GM21786 (cell line): ENCODE results near the gene IVD.

Experiments used
- ATAC-seq: cut with Tn5 transposase; IDR thresholded peaks from one replicate; pipeline ENCODE4 v1.9.1; 2021; ENCODE audit not compliant: unreplicated experiment

Gene IVD

GRCh38 chr15:40372981-40373380 lies 32.6 kb upstream of the IVD start:
- ATAC-seq, result no peak

- ATAC-seq, result no peak
Observed at GRCh38 chr15:40377606-40378005, 28.0 kb upstream of the IVD start.

- no peak for ATAC-seq
Observed at GRCh38 chr15:40379374-40379773, 26.2 kb upstream of the IVD start.

GRCh38 chr15:40379853-40380252 lies 25.7 kb upstream of the IVD start:
- ATAC-seq, result no peak

GRCh38 chr15:40380636-40381035 lies 25.0 kb upstream of the IVD start:
- ATAC-seq, result no peak

- ATAC-seq, result no peak
Observed at GRCh38 chr15:40381818-40382529, 23.6 kb upstream of the IVD start.

- peak; percentile 96 for ATAC-seq
Observed at GRCh38 chr15:40382580-40383456, 22.8 kb upstream of the IVD start, which contains the start of gene KNSTRN. TSS of gene KNSTRN (plus strand) at chr15:40382721. CDS start at chr15:40382836, 115 bp downstream.

GRCh38 chr15:40386480-40386879 lies 19.1 kb upstream of the IVD start:
- no peak for ATAC-seq

- no peak for ATAC-seq
Observed at GRCh38 chr15:40388941-40389823, 16.4 kb upstream of the IVD start.

- no peak for ATAC-seq
Observed at GRCh38 chr15:40389824-40390595, 15.6 kb upstream of the IVD start.

GRCh38 chr15:40392986-40393948 lies 12.3 kb upstream of the IVD start:
- no peak for ATAC-seq

- ATAC-seq, result no peak
Observed at GRCh38 chr15:40397688-40398412, 7.7 kb upstream of the IVD start.

- peak; percentile 78 for ATAC-seq
Observed at GRCh38 chr15:40398413-40398873, 7.2 kb upstream of the IVD start.

GRCh38 chr15:40399370-40399769 lies 6.2 kb upstream of the IVD start:
- ATAC-seq, result no peak

GRCh38 chr15:40407330-40407990 lies 1.9 kb downstream of the IVD start:
- ATAC-seq, result peak; percentile 57

GRCh38 chr15:40409366-40409765 lies 3.8 kb downstream of the IVD start:
- ATAC-seq, result no peak

GRCh38 chr15:40410476-40410875 lies 4.9 kb downstream of the IVD start:
- ATAC-seq, result no peak
